HG02852 (cell line): ENCODE measurements around the gene SENP6.
"Not testable (repeated sequence)": the region's sequence is repeated elsewhere in the genome, so short reads cannot be mapped to it uniquely, and the experiment has no call there.

ENCODE experiments used
- ATAC-seq: cut with Tn5 transposase; IDR thresholded peaks from one replicate; pipeline ENCODE4 v1.9.1; 2021; ENCODE audit warnings: mild to moderate bottlenecking, moderate library complexity; ENCODE audit not compliant: unreplicated experiment

SENP6 gene, protein sequence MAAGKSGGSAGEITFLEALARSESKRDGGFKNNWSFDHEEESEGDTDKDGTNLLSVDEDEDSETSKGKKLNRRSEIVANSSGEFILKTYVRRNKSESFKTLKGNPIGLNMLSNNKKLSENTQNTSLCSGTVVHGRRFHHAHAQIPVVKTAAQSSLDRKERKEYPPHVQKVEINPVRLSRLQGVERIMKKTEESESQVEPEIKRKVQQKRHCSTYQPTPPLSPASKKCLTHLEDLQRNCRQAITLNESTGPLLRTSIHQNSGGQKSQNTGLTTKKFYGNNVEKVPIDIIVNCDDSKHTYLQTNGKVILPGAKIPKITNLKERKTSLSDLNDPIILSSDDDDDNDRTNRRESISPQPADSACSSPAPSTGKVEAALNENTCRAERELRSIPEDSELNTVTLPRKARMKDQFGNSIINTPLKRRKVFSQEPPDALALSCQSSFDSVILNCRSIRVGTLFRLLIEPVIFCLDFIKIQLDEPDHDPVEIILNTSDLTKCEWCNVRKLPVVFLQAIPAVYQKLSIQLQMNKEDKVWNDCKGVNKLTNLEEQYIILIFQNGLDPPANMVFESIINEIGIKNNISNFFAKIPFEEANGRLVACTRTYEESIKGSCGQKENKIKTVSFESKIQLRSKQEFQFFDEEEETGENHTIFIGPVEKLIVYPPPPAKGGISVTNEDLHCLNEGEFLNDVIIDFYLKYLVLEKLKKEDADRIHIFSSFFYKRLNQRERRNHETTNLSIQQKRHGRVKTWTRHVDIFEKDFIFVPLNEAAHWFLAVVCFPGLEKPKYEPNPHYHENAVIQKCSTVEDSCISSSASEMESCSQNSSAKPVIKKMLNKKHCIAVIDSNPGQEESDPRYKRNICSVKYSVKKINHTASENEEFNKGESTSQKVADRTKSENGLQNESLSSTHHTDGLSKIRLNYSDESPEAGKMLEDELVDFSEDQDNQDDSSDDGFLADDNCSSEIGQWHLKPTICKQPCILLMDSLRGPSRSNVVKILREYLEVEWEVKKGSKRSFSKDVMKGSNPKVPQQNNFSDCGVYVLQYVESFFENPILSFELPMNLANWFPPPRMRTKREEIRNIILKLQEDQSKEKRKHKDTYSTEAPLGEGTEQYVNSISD

DNA sequence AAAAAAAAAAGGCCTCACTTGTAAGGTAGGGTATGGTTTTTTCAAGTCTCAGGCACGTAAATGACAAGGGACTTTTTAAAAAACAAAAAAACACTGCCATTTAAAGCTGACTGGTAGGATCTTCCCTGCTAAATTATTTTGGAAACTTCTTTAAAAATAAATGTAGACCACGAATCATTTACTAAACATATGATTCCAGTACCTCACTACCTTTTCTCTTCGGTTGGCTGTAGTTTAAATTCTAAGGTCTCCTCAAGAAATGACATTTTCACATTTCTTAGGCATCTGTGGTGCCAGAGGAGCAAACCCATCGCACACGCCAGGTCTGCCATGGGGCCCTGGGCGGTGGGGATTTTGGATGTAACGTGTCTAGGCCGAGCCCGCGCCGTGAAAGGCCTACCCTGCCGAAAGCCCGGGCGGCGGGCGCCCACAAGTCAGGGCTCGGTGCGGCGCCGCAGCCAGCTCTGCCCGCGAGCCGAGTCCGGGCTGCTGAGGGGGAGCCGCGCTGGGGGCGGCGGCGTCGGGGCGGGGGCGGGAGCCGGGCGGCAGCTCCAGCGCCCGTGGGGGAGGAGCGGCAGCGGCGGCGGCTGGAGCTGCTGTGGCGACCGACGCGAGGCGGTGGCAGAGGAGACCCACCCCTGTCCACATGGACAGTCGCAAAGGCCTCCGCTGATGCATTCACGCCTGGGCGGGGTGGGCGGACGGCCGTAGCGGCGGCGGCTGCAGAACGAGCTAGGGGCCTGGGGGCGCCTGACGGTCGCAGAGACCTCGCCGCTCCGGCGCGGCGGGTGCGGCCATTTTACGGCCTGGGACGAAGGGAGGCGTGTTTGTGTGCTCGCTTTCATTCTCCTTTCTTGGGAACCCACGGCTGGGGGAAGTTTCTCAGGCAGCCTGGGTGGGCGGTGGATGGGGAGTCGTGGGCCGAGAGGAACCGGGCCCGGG is at the start of gene SENP6:
SENP6 (plus strand) TSS at position 577 of the 942 bp plus-strand sequence. CDS start 645 bp downstream, outside the sequence.
- ATAC-seq: peak; percentile 64

DNA sequence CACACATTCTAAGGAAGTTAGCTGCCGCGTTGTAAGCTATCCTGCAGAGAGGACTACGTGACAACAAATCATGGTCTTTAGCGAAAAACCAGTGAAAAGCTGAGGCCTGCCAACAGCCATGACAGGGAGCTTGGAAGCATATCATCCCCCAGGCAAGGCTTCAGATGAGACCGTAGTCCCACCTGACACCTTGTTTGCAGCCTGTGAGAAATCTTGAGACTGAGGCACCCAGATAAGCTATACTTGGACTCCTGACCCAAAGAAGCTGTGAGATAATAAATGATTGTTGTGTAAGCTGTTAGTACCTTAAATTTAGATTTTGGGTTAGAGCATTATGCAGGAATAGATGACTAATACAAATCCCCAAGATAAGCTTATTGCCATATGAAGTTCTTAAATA is 45.4 kb upstream of the SENP6 start:
- no peak for ATAC-seq

DNA sequence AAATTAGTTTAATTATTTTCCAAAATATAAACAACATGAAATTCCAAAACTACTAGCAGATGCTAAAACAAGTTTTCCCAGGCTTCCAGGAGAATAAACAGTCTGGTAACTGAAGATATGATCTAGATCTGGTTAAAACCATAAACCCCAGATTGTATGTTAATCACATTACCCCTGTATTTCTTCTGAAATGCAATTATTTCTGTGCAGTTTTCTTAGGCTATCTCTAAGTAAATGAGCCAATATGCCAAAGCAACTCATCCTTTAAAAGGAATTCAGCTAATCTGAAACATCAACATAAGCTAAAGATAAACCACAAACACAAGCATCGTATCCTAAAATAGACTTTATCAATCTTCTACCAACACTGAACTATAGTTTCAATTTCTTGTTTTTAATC is 44.6 kb upstream of the SENP6 start:
- no peak for ATAC-seq

DNA sequence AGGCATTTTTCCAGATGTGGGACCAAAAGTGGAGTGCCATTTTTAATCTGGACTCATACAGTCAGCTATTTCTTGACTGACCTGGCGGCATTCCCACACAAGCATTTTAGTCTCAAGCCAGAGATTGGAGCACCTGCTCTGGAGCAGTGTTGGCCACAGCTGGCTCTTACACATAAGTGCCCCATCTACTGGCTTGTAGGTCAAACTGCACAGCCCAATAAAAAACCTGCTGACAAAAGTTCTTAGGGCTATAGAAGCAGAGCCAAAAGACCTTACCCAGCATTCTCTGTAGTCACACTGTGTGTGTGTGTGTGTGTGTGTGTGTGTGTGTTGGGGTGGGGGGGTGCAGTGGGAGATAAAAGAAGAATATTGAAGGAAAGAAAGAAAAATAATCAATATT is 38.6 kb upstream of the SENP6 start:
- peak; percentile 92 for ATAC-seq

DNA sequence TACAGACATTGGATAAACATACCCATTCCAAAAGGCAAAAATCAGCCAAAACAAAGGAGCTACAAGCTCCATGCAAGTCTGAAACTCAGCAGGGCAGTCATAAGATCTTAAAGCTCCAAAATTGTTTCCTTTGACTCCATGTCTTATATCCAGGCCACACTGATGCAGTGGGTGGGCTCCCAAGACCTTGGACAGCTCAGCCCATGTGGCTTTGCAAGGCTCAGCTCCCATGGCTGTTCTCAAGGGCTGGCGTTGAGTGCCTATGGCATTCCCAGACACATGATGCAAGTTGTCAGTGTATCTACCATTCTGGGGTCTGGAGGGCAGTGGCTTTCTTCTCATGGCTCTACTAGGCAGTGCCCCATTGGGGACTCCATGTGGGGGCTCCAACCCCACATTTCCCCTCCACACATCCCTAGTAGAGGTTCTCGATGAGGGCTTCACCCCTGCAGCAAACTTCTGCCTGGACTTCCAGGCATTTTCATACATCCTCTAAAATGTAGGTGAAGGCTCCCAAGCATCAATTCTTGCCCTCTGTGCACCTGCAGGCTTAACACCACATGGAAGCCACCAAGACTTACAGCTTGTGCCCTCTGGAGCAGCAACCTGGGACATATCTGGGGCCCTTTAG is 35.4 kb upstream of the SENP6 start:
- no peak for ATAC-seq

DNA sequence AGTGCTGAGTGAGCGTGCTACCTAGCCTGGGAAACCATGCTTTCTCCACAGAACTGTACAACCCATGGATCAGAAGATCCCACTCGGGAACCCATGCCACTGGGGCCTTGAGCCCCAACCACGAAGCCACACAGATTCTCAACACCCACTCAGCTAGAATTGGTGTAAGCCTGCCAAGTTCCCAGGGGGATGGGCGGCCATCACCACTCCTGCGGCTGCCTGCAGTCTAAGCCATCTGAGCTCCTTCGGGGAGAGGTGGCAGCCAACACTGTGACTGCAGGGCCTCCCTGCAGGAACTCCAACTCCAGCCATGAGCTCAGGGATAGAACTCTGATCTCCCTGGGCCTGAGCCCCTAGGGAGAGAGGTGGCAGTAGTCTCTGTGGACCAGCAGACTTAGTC is 33.6 kb upstream of the SENP6 start:
- ATAC-seq: no peak

DNA sequence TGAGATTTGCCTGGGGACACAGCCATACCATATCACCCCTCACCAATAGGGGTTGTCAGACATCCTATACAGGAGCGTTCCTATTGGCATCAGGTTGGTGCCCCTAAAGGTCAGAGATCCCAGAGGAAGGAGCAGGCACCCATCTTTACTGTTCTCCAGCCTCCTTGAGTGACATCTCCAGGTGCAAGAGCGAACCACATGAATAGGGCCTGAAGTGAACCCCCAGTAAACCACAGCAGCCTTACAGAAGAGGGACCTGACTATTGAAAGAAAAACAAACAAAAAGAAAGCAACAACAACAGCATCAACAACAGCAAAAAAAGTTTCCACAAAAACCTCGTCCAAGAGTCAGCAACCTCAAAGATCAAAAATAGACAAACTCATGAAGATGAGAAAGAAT is 32.7 kb upstream of the SENP6 start:
- no peak for ATAC-seq

DNA sequence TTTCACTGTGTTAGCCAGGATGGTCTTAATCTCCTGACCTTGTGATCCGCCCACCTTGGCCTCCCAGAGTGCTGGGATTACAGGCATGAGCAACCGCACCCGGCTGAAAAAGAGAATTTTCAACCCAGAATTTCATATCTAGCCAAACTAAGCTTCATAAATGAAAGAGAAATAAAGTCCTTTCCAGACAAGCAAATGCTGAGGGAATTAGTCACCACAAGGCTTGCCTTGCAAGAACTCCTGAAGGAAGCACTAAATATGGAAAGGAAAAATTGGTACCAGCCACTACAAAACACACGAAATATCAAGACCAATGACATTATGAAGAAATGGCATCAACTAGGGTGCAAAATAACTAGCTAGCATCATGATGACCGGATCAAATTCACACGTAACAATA is 31.0 kb upstream of the SENP6 start:
- ATAC-seq: not testable (repeated sequence)

DNA sequence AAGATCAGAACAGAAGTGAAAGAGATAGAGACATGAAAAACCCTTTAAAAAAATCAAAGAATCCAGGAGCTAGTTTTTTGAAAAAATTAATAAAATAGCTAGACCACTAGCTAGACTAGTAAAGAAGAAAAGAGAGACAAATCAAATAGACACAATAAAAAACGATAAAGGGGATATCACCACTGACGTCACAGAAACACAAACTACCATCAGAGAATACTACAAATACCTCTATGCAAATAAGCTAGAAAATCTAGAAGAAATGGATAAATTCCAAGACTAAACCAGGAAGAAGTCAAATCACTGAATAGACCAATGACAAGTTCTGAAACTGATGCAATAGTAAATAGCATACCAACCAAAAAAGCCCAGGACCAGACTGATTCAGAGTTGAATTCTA is 29.6 kb upstream of the SENP6 start:
- no peak for ATAC-seq

DNA sequence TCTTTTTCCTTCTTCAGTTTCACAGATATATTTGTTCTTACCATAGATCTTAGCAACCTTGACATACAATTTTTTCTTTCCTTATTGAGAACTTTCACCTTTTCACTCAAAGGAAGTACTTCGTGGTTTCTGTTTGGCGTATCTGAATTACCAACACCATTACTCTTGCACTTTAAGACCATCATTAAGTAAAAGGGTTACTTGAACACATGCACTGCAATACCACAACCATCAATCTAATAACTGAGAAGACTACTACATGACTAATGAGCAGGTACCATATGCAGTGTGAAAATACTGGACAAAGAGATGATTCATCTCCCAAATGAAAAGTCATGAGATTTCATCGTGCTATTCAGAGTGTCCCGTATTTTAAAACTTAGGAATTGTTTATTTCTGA is 21.7 kb upstream of the SENP6 start:
- peak; percentile 89 for ATAC-seq

DNA sequence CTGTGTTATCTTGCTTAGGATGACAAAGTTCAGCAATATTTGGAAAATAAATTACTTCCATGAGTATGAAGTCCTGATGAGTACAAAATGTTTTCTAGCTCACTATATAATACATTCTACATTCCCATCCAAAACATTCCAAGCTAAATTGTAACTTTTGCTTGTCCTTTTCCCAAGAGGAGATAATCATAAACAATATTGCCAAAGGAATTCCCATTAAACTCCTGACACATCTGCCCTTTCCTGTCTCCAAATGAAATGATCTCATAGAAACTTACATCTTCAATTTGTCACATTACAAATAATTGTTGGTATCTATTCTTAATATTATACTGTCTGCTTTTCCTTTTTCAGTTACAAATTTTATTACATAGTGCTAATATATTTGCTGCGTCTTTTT is 20.4 kb upstream of the SENP6 start:
- ATAC-seq: no peak

DNA sequence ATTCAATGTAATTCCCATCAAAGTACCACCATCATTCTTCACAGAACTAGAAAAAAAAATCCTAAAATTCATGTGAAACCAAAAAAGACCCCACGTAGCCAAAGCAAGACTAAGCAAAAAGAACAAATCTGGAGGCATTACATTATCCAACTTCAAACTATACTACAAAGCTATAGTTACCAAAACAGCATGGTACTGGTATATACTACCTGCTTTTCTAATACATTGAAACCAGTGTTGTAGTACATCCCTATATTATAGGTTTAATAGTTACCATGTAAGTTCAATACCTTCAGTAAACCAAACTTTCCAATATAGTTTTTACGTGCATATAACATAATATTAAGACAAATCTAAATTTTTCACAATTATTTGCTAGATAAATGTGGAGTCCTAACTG is 17.1 kb upstream of the SENP6 start:
- ATAC-seq: not testable (repeated sequence)

DNA sequence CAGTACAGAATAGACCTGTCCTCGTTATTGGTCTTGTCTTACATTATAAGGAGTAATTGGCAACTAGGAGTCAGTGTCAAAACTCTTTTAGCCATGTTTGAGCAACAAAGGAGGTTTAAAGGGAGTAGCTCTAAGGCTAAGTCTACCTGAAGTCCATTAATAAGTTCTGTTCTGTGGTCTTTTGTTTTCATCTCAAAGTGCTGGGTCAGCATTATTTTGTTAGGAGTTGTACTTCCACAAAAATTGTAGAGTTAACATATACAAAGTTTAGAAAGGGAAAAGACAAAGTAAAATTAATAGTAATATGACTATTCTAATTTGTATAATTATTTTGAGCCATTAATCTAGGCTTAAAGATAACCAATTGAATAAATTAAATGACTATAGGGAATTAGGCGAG is 12.7 kb upstream of the SENP6 start:
- no peak for ATAC-seq

DNA sequence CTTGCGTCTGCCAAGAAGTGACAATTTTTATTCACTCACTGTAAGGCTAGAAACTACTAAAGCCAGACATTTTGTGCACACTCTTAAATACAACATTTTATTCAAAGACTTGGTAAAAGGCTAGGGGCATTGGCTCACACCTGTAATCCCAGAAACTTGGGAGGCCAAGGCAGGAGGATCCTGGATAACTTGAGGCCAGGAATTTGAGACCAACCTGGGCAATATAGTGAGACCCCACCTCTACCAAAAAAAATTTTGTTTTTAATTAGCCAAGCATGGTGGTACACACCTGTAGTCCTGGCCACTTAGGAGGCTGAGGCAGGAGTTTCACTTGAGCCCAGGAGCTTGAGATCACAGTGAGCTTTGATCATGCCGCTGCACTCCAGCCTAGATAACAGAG is 11.3 kb upstream of the SENP6 start:
- ATAC-seq: no peak

DNA sequence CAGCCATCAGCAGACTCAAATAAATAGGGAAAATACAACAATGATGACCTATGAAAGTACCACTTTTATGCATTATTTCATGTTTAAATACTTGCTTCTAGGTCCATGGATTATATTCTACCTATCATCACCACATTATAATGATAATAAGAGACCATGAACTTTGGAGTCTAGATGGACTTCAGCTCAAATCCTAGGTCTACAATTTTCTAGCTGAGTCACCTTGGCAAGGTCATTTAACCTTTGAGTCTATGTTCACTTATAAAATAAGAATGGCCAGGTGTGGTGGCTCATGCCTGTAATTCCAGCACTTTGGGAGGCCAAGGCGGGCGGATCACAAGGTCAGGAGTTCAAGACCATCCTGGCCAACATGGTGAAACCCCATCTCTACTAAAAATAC is 5.3 kb upstream of the SENP6 start:
- ATAC-seq: not testable (repeated sequence)

DNA sequence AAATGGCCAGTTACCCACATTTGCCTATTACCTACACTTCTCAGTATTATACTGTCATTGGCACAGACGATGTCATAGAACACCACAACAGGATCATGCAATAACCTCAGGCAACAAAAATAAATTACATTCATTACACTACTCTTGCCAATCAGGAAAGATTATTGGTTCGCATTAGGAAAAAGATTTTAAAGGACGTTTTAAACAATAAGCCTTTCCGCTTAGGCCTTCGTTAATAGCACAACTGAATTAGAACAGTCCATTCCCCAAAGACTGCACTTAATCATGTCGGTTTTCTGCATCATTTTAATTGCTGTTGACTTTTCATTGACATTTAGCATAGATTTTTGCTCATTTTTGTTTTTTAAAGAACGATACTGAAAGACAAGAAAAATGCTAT is 912 bp upstream of the SENP6 start:
- ATAC-seq: no peak

DNA sequence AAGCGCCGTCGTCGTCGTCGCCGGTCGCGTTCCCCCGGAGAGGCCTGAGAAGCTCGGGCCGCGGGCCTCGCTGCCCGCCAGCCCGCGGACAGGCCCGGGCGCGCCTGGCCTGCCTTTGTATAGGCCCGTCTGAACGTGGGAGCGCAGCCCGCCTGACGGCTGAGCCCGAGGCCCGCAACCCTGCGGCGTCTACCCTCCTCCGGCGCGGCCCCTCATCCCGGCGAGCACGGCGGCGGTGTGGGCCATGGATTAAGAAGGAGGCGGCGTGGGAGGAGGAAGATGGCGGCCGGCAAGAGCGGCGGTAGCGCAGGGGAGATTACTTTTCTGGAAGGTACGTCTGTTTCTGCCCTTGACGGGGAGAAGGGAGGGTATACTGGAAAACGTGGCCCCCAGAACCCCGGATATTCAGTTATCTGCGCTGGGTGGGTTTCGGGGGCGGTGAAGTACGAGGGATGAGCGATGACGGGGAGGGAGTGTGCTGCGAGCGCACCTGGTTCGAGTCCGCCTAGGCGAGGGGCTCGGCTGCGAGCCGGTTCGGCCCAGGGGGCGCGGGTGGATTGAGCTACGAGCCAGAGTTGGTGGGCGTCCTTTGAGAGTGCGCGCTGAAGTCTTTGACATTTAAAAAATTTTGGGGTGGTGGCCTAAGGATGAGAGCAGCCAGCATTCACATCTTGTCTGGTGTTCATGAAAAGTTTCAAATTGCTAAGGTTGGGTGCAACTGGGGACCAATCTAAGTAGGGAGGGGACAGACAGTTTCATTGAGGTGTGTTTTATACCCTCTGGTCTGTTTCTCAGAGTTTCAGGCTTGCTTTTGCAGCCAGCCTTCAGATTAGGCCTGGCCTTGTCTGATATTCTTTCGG is 796 bp downstream of the SENP6 start:
- ATAC-seq: peak; percentile 43

DNA sequence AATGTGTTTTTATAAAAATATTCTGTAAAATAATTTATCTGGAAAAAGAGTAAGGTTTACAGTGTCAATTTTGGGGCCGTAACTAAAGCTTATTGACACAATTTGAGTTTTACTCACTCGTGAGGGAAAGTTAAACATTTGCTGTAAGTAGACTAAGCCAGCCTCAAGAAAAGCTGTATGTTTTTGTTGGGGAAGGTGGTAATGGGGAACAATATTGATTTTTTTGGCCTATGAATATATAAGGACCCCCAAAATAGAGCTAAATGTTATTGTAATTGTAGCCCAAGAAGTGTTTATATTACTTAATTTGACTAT is 1.4 kb downstream of the SENP6 start:
- ATAC-seq: no peak

DNA sequence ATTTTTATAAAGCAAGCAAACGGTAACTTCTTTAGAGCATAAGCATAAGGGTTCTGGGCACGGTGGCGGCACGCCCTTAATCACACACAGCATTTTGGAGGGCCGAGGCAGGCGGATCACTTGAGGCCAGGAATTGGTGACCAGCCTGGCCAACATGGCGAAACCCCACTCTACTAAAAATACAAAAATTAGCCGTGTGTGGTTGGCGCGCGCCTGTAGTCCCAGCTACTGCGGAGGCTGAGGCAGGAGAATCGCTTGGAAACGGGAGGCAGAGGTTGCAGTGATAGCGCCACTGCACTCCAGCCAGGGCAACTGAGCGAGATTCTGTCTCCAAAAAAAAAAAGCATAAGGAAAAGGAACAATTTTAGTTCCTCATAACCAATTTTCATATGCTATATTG is 2.6 kb downstream of the SENP6 start:
- no peak for ATAC-seq
